GM12878 (cell line): ENCODE results near the gene YTHDF2. TPM values are rescaled to one million over a fixed set of nuclear protein-coding genes. Genes with fewer than 3 reads are reported as not detected.

Source experiments
- ATAC-seq: fragments of 200-7000 bp; cut with Tn5 transposase; 3 replicates; pipeline ENCODE4 v1.9.1; 2020; ENCODE audit warnings: mild to moderate bottlenecking, moderate library complexity
- BruUV-seq: library from RNA; stranded (reverse); fragments of 400-500 nt; replicated peaks from 2 replicates; lab custom pipeline; 2021; lab: Mats Ljungman, UMichigan
- CTCF ChIA-PET: fragments of 300-600 bp; sonication (Branson Sonifier 250); formaldehyde crosslinking; extraction: SDS; loops from one replicate; lab custom pipeline; 2021; ENCODE audit warnings: inconsistent platforms; lab: Yijun Ruan, JAX
- POLR2A ChIA-PET: fragments of 350-600 bp; formaldehyde crosslinking; extraction: SDS; loops from one replicate; lab custom pipeline; 2021; ENCODE audit warnings: inconsistent platforms; lab: Charles Lee
- RAD21 ChIA-PET: fragments of 300-600 bp; sonication (Branson Sonifier 250); formaldehyde crosslinking; loops from one replicate; lab custom pipeline; 2023; ENCODE audit warnings: antibody characterized with exemption; ENCODE audit not compliant: unreplicated experiment; lab: Charles Lee
- SMC1A ChIA-PET: fragments of 300-600 bp; sonication (Branson Sonifier 250); formaldehyde crosslinking; loops from one replicate; lab custom pipeline; 2023; ENCODE audit not compliant: unreplicated experiment, uncharacterized antibody; lab: Charles Lee
- DNase-seq: peaks from one replicate; pipeline ENCODE4 v3.0.0-alpha.2; 2011; ENCODE audit warnings: low read depth, low spot score
- FAIRE-seq: peaks from 3 replicates; lab custom pipeline; 2011; peaks lifted over from hg19 to GRCh38; lab: Jason Lieb, UNC
- H2AFZ ChIP-seq: 2 replicates; pipeline ENCODE4 v1.6.0; 2011; ENCODE audit warnings: low read depth, low read length, control low read depth; ENCODE audit not compliant: control insufficient read depth
- H3K27ac ChIP-seq: 2 replicates; pipeline ENCODE4 v1.5.1; 2011; ENCODE audit warnings: control low read depth; ENCODE audit not compliant: control insufficient read depth, insufficient read depth
- H3K27me3 ChIP-seq, 2 experiments: replicated peaks in 1 of 2; 2 replicates each; pipeline versions ENCODE4 v1.6.0 to v1.6.1; 2011; ENCODE audit warnings: low read length in 1 of 2; ENCODE audit not compliant: control insufficient read depth in 2 of 2, insufficient read depth in 2 of 2
- H3K36me3 ChIP-seq, 2 experiments: 2 replicates each; pipeline ENCODE4 v1.5.1; 2011; ENCODE audit warnings: low read length in 1 of 2; ENCODE audit not compliant: control insufficient read depth in 2 of 2, insufficient read depth in 2 of 2
- H3K4me1 ChIP-seq: 2 replicates; pipeline ENCODE4 v1.6.1; 2011; ENCODE audit warnings: mild to moderate bottlenecking, low read length, moderate library complexity, mixed read lengths; ENCODE audit not compliant: control insufficient read depth, insufficient read depth
- H3K4me2 ChIP-seq: 2 replicates; pipeline ENCODE4 v1.6.0; 2011; ENCODE audit warnings: control low read depth; ENCODE audit not compliant: control insufficient read depth, insufficient read depth
- H3K4me3 ChIP-seq: fragments of 200-600 bp; sonication (generic); 2 replicates; pipeline ENCODE4 v1.5.1; 2016
- H3K79me2 ChIP-seq: 2 replicates; pipeline ENCODE4 v1.6.0; 2011; ENCODE audit warnings: low read length; ENCODE audit not compliant: control insufficient read depth, insufficient read depth
- H3K9ac ChIP-seq: 2 replicates; pipeline ENCODE4 v1.8.0; 2011; ENCODE audit warnings: low read length, control low read depth, mixed read lengths; ENCODE audit not compliant: control insufficient read depth, insufficient read depth
- H3K9me3 ChIP-seq: replicated peaks from 3 replicates; pipeline ENCODE4 v1.5.1; 2011; ENCODE audit warnings: mild to moderate bottlenecking, low read length; ENCODE audit not compliant: control insufficient read depth, insufficient read depth
- H4K20me1 ChIP-seq: 2 replicates; pipeline ENCODE4 v1.6.0; 2011; ENCODE audit not compliant: control insufficient read depth, insufficient read depth
- CEBPB ChIP-seq, 2 experiments: fragments of 150-350 bp in 1 of 2; IDR thresholded peaks; 2 replicates each; pipeline ENCODE4 v1.6.1; 2012 to 2014; ENCODE audit warnings: low read depth in 2 of 2, low read length in 2 of 2, borderline replicate concordance in 1 of 2, inconsistent platforms in 1 of 2
- ELK1 ChIP-seq: IDR thresholded peaks from 2 replicates; pipeline ENCODE4 v1.6.1; 2012; ENCODE audit warnings: low read depth, low read length, improper control_type of control experiment
- FOXK2 ChIP-seq: fragments of 450-650 bp; IDR thresholded peaks from 2 replicates; pipeline ENCODE4 v1.6.1; 2017; ENCODE audit warnings: mild to moderate bottlenecking, moderate library complexity
- LARP7 ChIP-seq: fragments of 450-650 bp; IDR thresholded peaks from 2 replicates; pipeline ENCODE4 v1.6.1; 2017; ENCODE audit warnings: mild to moderate bottlenecking
- MAX ChIP-seq: IDR thresholded peaks from 2 replicates; pipeline ENCODE4 v1.6.1; 2012; ENCODE audit warnings: low read depth, low read length, improper control_type of control experiment
- MXI1 ChIP-seq: fragments of 150-350 bp; IDR thresholded peaks from 2 replicates; pipeline ENCODE4 v1.6.1; 2011; ENCODE audit warnings: low read depth, mild to moderate bottlenecking, inconsistent platforms, low read length, improper control_type of control experiment
- NFYA ChIP-seq: IDR thresholded peaks from 2 replicates; pipeline ENCODE4 v1.6.1; 2011; ENCODE audit warnings: low read depth, mild to moderate bottlenecking, low read length, improper control_type of control experiment, borderline replicate concordance
- TAF1 ChIP-seq: IDR thresholded peaks from 2 replicates; pipeline ENCODE4 v1.6.1; 2011; ENCODE audit warnings: mild to moderate bottlenecking, low read depth, low read length, borderline replicate concordance
- WGBS: methylation state at CpG from one replicate; pipeline ENCODE4 v1.1.6; 2016; ENCODE audit warnings: low lambda C conversion rate; ENCODE audit not compliant: insufficient replicate concordance, insufficient coverage; ENCODE audit errors: missing lambda C conversion rate; 5-methylcytosine and 5-hydroxymethylcytosine counted together
- in situ Hi-C: fragments of 300-500 bp; cut with MboI; formaldehyde crosslinking; loops from 9 replicates; pipeline ENCODE4 v1.14.3; 2018; ENCODE audit warnings: mixed read lengths
- intact Hi-C: fragments of 100-400 bp; cut with micrococcal nuclease; formaldehyde crosslinking; loops from one replicate; pipeline ENCODE4 v1.14.2; 2022; ENCODE audit not compliant: unreplicated experiment
- polyA plus RNA-seq, 11 experiments: library from polyadenylated mRNA; depleted of rRNA in 4 of 11; unstranded in 6 of 11; stranded (reverse) in 5 of 11; fragments of >200 nt; fragmentation: Nextera tagmentation in 4 of 11; fragmentation: Illumina TruSeq in 1 of 11; extraction: Ambion mirVana in 4 of 11; extraction: Trizol in 1 of 11; gene quantifications; 1 replicate in 1 of 11; 2 replicates in 10 of 11; pipeline versions ENCODE4 v1.2.1 to v1.2.3, GENCODE V29; 2011 to 2016; ENCODE audit warnings: inconsistent platforms in 2 of 11, missing spikeins in 2 of 11, low read depth in 1 of 11
- total RNA-seq, 4 experiments: library from RNA; depleted of rRNA in 3 of 4; stranded (reverse); fragments of >200 nt in 3 of 4; fragmentation: Illumina TruSeq in 1 of 4; extraction: Trizol in 1 of 4; gene quantifications; 2 replicates each; pipeline versions ENCODE4 v1.2.1 to v1.2.3, GENCODE V29; 2013 to 2021
- TF ChIP-seq, protein P1 (sequence below): fragments of 450-650 bp; IDR thresholded peaks from 2 replicates; pipeline ENCODE4 v1.6.1; 2017; ENCODE audit warnings: borderline replicate concordance

YTHDF2 gene
- total and polyA plus RNA-seq, 10 of the 15 experiments (the other 5 are each of a cell fraction or from before 2014, with no cell fraction given): 42.4 to 121 (median 66.9) TPM

- H3K27ac ChIP-seq: no peak overlapping the region
- DNase-seq: no peak
- TF ChIP-seq, protein P1, sequence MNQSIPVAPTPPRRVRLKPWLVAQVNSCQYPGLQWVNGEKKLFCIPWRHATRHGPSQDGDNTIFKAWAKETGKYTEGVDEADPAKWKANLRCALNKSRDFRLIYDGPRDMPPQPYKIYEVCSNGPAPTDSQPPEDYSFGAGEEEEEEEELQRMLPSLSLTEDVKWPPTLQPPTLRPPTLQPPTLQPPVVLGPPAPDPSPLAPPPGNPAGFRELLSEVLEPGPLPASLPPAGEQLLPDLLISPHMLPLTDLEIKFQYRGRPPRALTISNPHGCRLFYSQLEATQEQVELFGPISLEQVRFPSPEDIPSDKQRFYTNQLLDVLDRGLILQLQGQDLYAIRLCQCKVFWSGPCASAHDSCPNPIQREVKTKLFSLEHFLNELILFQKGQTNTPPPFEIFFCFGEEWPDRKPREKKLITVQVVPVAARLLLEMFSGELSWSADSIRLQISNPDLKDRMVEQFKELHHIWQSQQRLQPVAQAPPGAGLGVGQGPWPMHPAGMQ: no peak
- TF ChIP-seq FOXK2: no peak
- TF ChIP-seq TAF1: no peak
- TF ChIP-seq MAX: no peak
- no peak for TF ChIP-seq LARP7
- TF ChIP-seq MXI1: no peak
- TF ChIP-seq ELK1: no peak
- TF ChIP-seq NFYA: no peak
- TF ChIP-seq CEBPB (IDR thresholded peaks at IDR 0.05; ENCODE audit: borderline replicate concordance in 1 of 2, low read depth in 2 of 2, low read length in 2 of 2): no peak
- TF ChIP-seq, all 136 proteins: peak for 0
- 100% methylated on average over 1 of the region's 1 CpG for WGBS
- Histone ChIP-seq H2AFZ (no peak overlapping the region), H4K20me1 (no peaks in the 10 kb centered on the region), H3K27me3 (no peaks in the 10 kb centered on the region), H3K36me3 (peaks cover 4 to 6% of the 10 kb centered on the region in 2 experiments), H3K9me3 (no peaks in the 10 kb centered on the region), H3K9ac (no peak overlapping the region), H3K4me1 (no peaks in the 10 kb centered on the region), H3K4me2 (no peak overlapping the region), H3K79me2 (no peaks in the 10 kb centered on the region), H3K4me3 (no peak overlapping the region)
- CTCF ChIA-PET: no interaction called here
- RAD21 ChIA-PET: interaction anchor here (1.5 kb wide), 1 partner anchor 159 kb away, joined by 5 read pairs; no protein-coding TSS in a partner anchor
- ATAC-seq: no peak
- in situ Hi-C loops: no loop called here
- no peak for FAIRE-seq
- SMC1A ChIA-PET: interaction anchor here (0.7 to 1.2 kb wide), 2 partner anchors 11 to 44 kb away, joined by 3 read pairs; no protein-coding TSS in a partner anchor
- POLR2A ChIA-PET: no interaction called here
- intact Hi-C loops: no loop called here
- no TSS peak for BruUV-seq
Observed at GRCh38 chr1:28718166-28718565, 18.6 kb upstream of the YTHDF2 start.
